Motor neuron (in vitro differentiated cells): ENCODE results near the gene PPP2R5E. TPM values are rescaled to one million over a fixed set of nuclear protein-coding genes. Genes with fewer than 3 reads are reported as not detected.

Source experiments
- ATAC-seq, 8 experiments: fragments of 200-7000 bp; cut with Tn5 transposase; replicated peaks in 6 of 8; 2 replicates each; pipeline ENCODE4 v1.8.0; 2021; ENCODE audit warnings: mild to moderate bottlenecking in 8 of 8, moderate library complexity in 8 of 8
- H3K27ac ChIP-seq, 2 donors: fragments of 250-450 bp; sonication (Bioruptor Pico); 2 replicates each; pipeline ENCODE4 v1.9.0; 2021; ENCODE audit warnings: antibody characterized with exemption in 2 of 2, mild to moderate bottlenecking in 2 of 2, moderate library complexity in 1 of 2
- H3K4me1 ChIP-seq, 2 donors: fragments of 250-450 bp; sonication (Bioruptor Pico); replicated peaks in 1 of 2; 2 replicates each; pipeline ENCODE4 v1.6.1; 2021; ENCODE audit warnings: antibody characterized with exemption in 2 of 2, mild to moderate bottlenecking in 2 of 2, moderate library complexity in 1 of 2
- H3K4me3 ChIP-seq, 5 donors: fragments of 250-450 bp; sonication (Bioruptor Pico); 2 replicates each; pipeline ENCODE4 v1.9.0; 2021; ENCODE audit warnings: antibody characterized with exemption in 5 of 5, mild to moderate bottlenecking in 5 of 5, moderate library complexity in 4 of 5
- WGBS, 10 experiments: fragments of 450-650 bp; shearing (Covaris generic); methylation state at CpG; one replicate each; pipeline ENCODE4 v1.0.0; 2022; 5-methylcytosine and 5-hydroxymethylcytosine counted together
- in situ Hi-C, 9 experiments: fragments of 400-800 bp; cut with MboI; loops; one replicate each; pipeline ENCODE4 v1.15.0; 2021; ENCODE audit warnings: low sequenced_read_pairs in 9 of 9, low pct_unique_long_range_greater_than_20kb in 2 of 9; ENCODE audit not compliant: unreplicated experiment in 9 of 9
- total RNA-seq, 8 experiments: library from RNA; unstranded; fragments of 300-600 nt; gene quantifications; 2 replicates each; pipeline versions ENCODE4 v1.2.3 to v1.2.4, GENCODE V29; 2022

PPP2R5E gene
- total RNA-seq, 8 experiments from 2014 or later: 10.3 to 39.2 (median 27.6) TPM

- ATAC-seq: no peak
- 0 to 100% (median 61%) methylated on average over 1 of the region's 1 CpG; no CpG with 5 or more reads in 4 of the 10 experiments for WGBS, 10 experiments
Observed at GRCh38 chr14:63477556-63477955, 65.6 kb downstream of the PPP2R5E start.

DNA sequence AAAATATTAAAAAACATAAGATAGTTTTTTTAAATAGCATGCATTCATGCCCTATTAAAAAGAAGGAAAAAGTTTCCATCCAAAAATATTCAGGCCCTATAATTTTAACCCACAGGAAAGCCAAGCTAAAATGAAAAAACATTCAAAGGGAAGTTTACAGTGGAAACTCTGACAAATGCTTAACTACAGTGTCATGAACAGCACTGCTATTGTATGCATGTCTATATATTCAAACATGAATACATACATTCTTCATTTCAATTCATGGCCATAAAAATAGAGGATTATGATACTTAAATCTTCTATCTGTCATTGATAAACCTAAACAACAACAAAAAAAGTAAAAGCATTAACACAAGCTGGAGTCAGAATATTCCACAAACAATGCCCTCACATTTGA, 67.4 kb downstream of the PPP2R5E start:
- in situ Hi-C loops: no loop called here
- ATAC-seq: no peak
- H3K4me1 ChIP-seq: peaks cover 11 to 19% of the 10 kb centered on the region in 2 donors
- H3K4me3 ChIP-seq: no peak overlapping the region
- no peak overlapping the region for H3K27ac ChIP-seq

More at GRCh38 chr14:63477556-63477955, 65.6 kb downstream of the PPP2R5E start:
- Histone ChIP-seq H3K4me1 (peaks cover 11 to 18% of the 10 kb centered on the region in 2 donors), H3K4me3 (no peak overlapping the region), H3K27ac (no peak overlapping the region)
- in situ Hi-C loops: no loop called here

GRCh38 chr14:63474844-63475243, 68.3 kb downstream of the PPP2R5E start:
- H3K27ac ChIP-seq: no peak overlapping the region
- in situ Hi-C loops: no loop called here
- WGBS, 10 experiments: 57 to 100% (median 82%) methylated on average over 1 to 3 of the region's 3 CpGs; no CpG with 5 or more reads in 3 of the 10 experiments
- no peak overlapping the region for H3K4me3 ChIP-seq
- H3K4me1 ChIP-seq: peaks cover 11 to 19% of the 10 kb centered on the region in 2 donors
- no peak for ATAC-seq

- Histone ChIP-seq H3K4me3 (no peak overlapping the region), H3K27ac (peak overlapping the region in 1 of 2 donors; percentile 70), H3K4me1 (peaks cover 11 to 19% of the 10 kb centered on the region in 2 donors)
- in situ Hi-C loops: no loop called here
- 20 to 100% (median 81%) methylated on average over 1 to 3 of the region's 3 CpGs; no CpG with 5 or more reads in 2 of the 10 experiments for WGBS, 10 experiments
- ATAC-seq: no peak
Observed at GRCh38 chr14:63474111-63474510, 69.1 kb downstream of the PPP2R5E start.

- in situ Hi-C loops: no loop called here
- 70 to 97% (median 88%) methylated on average over 2 to 7 of the region's 7 CpGs for WGBS, 10 experiments
Observed at GRCh38 chr14:63472986-63473788, 70.0 kb downstream of the PPP2R5E start.

GRCh38 chr14:63470962-63471793, 72.0 kb downstream of the PPP2R5E start:
- in situ Hi-C loops: no loop called here
- H3K4me1 ChIP-seq: peaks cover 11 to 16% of the 10 kb centered on the region in 2 donors

More at GRCh38 chr14:63472986-63473788, 70.0 kb downstream of the PPP2R5E start:
- H3K4me1 ChIP-seq: peaks cover 11 to 19% of the 10 kb centered on the region in 2 donors
- H3K4me3 ChIP-seq: no peak overlapping the region
- peak in 4 of 8 experiments; percentile 8 to 41 (median 24) for ATAC-seq
- peak overlapping the region in 1 of 2 donors; percentile 70 for H3K27ac ChIP-seq

DNA sequence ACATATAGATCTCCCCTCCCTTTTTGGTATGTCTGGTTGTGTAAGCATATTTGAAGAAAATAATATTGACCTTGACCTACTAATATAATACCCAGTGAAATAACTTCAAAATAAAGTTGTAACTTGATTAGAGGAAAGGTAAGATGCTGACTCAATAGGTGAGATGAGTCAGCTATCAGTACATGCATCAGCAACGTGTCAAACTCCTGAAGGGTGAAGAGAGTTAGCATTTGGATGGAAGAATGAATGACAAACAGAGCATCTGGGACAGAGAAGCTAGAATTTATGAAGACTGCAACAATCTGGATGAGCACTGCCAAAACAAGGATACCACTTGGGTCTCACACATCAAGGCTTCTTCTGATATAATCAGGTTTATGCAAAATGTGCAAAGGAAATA, 74.9 kb downstream of the PPP2R5E start:
- WGBS, 10 experiments: 40 to 86% (median 67%) methylated on average over 1 of the region's 1 CpG; no CpG with 5 or more reads in 2 of the 10 experiments
- Histone ChIP-seq H3K4me1 (peaks cover 3 to 8% of the 10 kb centered on the region in 2 donors), H3K4me3 (no peak overlapping the region), H3K27ac (no peak overlapping the region)
- no peak for ATAC-seq
- in situ Hi-C loops: no loop called here

More at GRCh38 chr14:63470962-63471793, 72.0 kb downstream of the PPP2R5E start:
- ATAC-seq: peak in 4 of 8 experiments; percentile 21 to 91 (median 84)
- H3K27ac ChIP-seq: no peak overlapping the region
- H3K4me3 ChIP-seq: no peak overlapping the region
- WGBS, 10 experiments: 0 to 100% (median 83%) methylated on average over 1 to 3 of the region's 3 CpGs

DNA sequence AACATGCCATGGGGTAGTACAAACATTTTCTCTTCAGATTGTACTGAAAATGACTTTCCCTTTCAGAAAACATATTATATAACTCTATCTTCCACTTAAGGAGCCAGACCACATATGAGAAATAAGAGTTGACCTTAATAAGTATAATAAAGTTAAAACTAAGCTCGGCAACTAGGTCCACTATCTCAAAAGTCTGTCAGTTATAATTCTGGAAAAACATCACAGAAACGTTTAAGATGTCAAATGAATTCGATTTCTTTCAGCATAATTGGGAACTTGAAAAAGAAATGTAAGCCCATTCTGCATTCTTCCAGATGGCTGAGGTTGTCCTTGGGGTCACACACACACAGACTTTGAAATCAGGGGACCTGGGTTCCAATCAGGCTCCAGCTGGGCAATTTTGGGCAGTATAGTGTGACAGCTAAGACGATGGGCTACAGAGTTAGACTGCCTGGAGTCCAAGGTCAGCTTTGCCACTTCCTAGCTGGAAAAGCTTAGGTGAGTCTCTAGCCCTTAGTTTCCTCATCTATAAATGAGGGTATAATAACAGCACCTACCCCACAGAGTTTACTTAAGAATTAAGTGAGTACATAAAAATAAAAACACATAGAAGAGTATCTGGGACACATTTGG, 75.6 kb downstream of the PPP2R5E start:
- in situ Hi-C loops: no loop called here
- no peak for ATAC-seq
- Histone ChIP-seq H3K4me1 (peaks cover under 1% of the 10 kb centered on the region in 2 donors), H3K27ac (no peak overlapping the region), H3K4me3 (no peak overlapping the region)
- WGBS, 10 experiments: 14 to 100% (median 82%) methylated on average over 2 to 4 of the region's 4 CpGs; no CpG with 5 or more reads in 1 of the 10 experiments

DNA sequence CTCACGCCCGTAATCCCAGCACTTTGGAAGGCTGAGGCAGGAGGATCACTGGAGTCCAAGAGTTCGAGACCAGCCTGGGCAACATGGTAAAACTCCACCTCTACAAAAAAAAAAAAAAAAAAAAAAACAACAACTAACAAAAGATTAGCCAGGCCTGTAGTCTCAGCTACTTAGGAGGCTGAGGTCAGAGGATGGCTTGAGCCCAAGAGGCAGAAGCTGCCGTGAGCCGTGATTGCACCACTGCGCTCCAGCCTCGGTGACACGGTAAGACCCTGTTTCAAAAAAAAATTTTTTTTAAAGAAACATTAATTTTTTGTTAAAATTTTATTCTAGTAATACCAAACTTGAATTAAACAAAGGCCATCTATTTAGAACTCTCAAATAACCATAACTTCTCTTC, 77.8 kb downstream of the PPP2R5E start:
- no peak overlapping the region for H3K4me3 ChIP-seq
- 78 to 100% (median 97%) methylated on average over 3 to 8 of the region's 8 CpGs for WGBS, 10 experiments
- in situ Hi-C loops: no loop called here
- H3K27ac ChIP-seq: no peak overlapping the region
- ATAC-seq: no peak
- H3K4me1 ChIP-seq: peaks cover 4 to 6% of the 10 kb centered on the region in 2 donors

GRCh38 chr14:63460680-63461369, 82.4 kb downstream of the PPP2R5E start:
- peak in 5 of 8 experiments; percentile 70 to 94 (median 91) for ATAC-seq
- no peak overlapping the region for H3K4me3 ChIP-seq
- WGBS, 10 experiments: 0 to 86% (median 53%) methylated on average over 1 to 4 of the region's 4 CpGs
- peaks cover 13 to 29% of the 10 kb centered on the region in 2 donors for H3K4me1 ChIP-seq
- in situ Hi-C loops: no loop called here
- no peak overlapping the region for H3K27ac ChIP-seq

GRCh38 chr14:63459738-63460137, 83.4 kb downstream of the PPP2R5E start:
- H3K4me3 ChIP-seq: no peak overlapping the region
- in situ Hi-C loops: no loop called here
- WGBS, 10 experiments: 23 to 91% (median 67%) methylated on average over 3 to 6 of the region's 6 CpGs
- peaks cover 16 to 33% of the 10 kb centered on the region in 2 donors for H3K4me1 ChIP-seq
- H3K27ac ChIP-seq: no peak overlapping the region
- ATAC-seq: no peak

GRCh38 chr14:63457498-63457897, 85.7 kb downstream of the PPP2R5E start:
- WGBS, 10 experiments: 60 to 100% (median 76%) methylated on average over 1 to 4 of the region's 4 CpGs; no CpG with 5 or more reads in 1 of the 10 experiments
- Histone ChIP-seq H3K27ac (no peak overlapping the region), H3K4me3 (no peak overlapping the region), H3K4me1 (peaks cover 16 to 36% of the 10 kb centered on the region in 2 donors)
- in situ Hi-C loops: no loop called here
- peak in 4 of 8 experiments; percentile 70 to 75 (median 71) for ATAC-seq
